Tibial nerve (tissue), 3 donors: Measurements from ENCODE around the gene PXN.

Source experiments
- POLR2A ChIP-seq, 2 donors: fragments of 450-650 bp; IDR thresholded peaks; one replicate each; pipeline ENCODE4 v1.6.1; 2017; ENCODE audit warnings: antibody characterized with exemption in 2 of 2, mild to moderate bottlenecking in 2 of 2, moderate library complexity in 2 of 2
- TF ChIP-seq, protein P1 (sequence below), 5 experiments: fragments of 200-600 bp in 3 of 5; fragments of 450-650 bp in 2 of 5; sonication (generic) in 3 of 5; IDR thresholded peaks; one replicate each; pipeline ENCODE4 v1.5.1; 2016 to 2019; ENCODE audit warnings: antibody characterized with exemption in 5 of 5, mild to moderate bottlenecking in 3 of 5, moderate library complexity in 2 of 5

DNA sequence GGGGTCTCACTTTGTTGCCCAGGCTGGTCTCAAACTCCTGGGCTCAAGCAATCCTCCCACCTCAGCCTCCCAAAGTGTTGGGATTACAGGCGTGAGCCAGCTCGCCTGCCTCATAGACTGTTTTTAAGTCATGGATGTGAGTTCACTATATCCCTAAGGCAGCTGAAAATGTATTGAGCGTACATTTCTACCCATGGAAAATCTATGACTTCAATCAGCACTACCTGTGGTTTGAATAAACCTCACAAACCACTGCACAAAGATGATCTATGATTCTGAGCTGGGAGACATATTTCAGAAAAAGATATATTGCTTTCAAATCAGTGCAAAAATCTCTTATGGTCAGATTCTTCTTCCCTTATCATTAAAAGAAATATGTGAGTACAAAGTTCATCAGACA lies 93.5 kb downstream of the PXN start:
- TF ChIP-seq, protein P1, sequence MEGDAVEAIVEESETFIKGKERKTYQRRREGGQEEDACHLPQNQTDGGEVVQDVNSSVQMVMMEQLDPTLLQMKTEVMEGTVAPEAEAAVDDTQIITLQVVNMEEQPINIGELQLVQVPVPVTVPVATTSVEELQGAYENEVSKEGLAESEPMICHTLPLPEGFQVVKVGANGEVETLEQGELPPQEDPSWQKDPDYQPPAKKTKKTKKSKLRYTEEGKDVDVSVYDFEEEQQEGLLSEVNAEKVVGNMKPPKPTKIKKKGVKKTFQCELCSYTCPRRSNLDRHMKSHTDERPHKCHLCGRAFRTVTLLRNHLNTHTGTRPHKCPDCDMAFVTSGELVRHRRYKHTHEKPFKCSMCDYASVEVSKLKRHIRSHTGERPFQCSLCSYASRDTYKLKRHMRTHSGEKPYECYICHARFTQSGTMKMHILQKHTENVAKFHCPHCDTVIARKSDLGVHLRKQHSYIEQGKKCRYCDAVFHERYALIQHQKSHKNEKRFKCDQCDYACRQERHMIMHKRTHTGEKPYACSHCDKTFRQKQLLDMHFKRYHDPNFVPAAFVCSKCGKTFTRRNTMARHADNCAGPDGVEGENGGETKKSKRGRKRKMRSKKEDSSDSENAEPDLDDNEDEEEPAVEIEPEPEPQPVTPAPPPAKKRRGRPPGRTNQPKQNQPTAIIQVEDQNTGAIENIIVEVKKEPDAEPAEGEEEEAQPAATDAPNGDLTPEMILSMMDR (IDR thresholded peaks at IDR 0.05): no peak
- no peak for TF ChIP-seq POLR2A (IDR thresholded peaks at IDR 0.05)
